GM19035 (cell line): ENCODE measurements around the gene SPOCK2.

ENCODE experiments used
- ATAC-seq: cut with Tn5 transposase; IDR thresholded peaks from one replicate; pipeline ENCODE4 v1.9.1; 2021; ENCODE audit not compliant: unreplicated experiment

The SPOCK2 gene

DNA sequence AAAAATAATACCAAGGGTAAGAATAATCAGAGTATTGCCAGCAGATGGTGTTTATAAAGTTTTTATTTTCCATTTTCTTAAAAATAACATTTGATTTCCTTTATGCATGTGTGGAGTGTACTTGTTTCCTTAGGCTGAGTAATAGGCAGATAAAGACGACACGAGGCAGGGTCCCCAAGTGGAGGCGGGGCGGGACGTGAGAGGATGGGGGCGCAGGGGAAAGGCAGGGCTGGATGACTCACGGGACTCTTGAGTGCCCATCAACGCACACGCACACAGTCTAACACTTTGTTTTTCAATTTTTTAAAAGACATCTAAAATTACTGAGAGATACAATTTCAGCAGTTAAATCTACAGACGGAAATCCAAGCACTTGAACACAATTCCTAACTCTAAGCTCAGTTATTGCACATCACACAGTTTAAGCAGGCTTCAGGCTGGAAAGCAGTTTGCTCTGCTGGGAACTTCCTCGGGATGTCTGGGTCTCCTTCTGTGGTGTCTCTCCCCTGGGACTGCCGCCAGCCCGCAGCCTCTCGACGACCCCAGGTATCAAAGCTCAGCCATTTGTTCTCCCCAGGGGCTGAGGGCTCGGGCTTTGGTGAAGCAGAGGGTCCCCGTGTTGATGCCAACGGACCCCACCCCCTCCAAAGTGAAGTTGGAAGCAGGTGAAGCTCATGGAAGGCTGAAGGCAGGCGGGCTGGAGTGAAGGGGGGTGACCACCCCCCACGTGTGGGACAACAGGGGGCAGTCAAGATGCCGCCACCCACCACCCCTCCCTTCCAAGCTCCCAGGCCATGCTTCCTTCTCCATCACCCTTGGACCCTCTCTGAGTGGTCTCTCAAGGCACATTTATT lies 29.1 kb downstream of the SPOCK2 start:
- ATAC-seq = no peak

DNA sequence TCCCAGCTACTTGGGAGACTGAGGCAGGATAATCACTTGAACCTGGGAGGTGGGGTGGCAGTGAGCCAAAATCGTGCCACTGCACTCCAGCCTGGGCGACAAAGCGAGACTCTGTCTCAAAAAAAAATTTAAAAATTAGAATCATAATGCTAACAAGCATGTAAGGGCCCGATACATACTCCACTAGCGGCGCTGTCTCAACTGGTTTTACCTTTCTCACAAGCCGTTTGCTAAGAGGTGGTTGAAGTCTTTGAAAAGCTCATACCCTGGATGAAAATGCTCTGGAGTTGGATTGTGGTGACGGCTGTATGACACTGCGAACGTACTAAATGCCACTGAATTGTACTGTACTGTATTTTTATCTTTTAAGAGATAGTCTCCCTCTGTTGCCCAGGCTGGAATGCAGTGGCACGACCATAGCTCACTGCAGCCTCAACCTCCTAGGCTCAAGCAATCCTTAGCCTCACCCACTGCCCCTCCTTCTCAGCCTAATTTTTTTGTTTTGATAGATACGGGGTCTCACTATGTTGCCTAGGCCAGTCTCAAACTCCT lies 29.9 kb downstream of the SPOCK2 start:
- no peak for ATAC-seq

DNA sequence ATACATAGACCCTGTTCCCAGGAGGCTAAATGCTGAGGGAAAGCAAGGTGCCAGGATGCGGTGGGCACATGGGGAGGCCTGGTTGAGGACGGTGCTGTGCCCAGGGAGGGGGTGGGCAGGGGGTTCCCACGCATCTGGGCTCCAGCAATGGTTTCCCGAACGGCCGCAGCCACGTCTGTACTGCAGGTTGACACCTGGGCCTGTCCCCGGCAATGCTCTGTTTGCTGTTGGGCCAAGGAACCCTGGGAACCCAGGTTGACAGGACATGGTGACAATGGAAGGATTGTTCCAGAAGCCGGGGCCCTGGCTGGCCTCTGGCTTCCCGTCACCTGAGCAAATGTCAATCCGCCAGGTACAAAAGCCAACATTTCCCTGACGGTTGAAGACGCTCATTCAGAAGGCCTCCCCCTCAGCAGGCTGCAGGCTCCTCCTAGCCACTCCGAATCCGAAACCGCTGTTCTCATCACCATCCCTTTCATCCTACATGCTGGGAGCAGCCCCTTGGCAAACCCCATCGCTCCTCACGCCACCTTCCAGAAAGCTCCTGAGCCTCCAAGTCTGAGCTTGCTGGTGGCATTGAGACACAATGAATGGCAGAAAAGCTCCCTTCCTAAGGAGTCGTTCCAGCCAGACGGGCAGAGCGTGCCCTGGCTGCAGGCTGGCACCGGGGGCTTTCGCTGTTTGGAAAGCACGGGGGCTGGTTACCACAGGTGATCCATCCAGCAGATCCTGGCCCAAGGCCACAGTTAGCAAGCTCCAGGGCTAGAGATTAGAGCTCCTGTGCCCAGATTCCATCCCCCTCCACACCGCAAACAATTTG lies 31.2 kb downstream of the SPOCK2 start:
- ATAC-seq = no peak

DNA sequence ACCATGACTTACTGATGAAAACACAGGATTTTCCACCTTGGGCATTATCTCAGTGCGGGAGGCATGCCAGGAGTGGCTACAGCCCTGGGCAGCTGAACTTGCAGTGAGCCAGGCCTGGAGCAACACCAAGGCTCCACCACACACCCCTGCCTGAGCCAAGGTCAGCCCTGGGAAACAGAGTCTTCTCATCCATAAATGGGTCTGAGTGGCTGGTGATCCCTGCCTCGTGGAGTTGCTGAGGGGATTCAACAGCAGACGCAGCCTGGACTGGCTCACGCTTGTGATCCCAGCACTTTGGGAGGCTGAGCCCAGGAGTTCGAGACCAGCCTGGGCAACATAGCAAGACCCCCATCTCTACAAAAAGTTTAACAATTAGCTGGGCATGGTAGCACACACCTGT lies 32.2 kb downstream of the SPOCK2 start:
- no peak for ATAC-seq

DNA sequence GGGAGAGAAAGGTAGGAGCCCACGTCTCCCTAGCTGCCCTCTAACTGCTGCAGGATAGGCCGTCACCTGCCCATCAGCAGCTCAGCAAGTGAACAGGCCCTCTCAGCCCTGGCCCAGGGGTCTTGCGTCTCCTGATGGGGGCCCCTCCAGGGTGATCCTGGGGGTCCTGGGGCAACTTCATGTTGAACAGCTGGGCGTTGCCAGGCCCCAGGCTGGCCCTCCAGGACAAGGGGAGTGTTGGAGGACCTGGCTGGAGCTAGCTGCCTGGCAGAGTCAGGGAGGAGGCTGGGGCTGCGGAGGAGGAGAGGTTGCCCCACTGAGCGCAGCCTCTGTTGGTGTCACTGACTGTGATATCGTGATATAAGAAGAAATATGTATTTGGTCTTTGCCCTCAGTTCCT lies 34.7 kb downstream of the SPOCK2 start:
- no peak for ATAC-seq

DNA sequence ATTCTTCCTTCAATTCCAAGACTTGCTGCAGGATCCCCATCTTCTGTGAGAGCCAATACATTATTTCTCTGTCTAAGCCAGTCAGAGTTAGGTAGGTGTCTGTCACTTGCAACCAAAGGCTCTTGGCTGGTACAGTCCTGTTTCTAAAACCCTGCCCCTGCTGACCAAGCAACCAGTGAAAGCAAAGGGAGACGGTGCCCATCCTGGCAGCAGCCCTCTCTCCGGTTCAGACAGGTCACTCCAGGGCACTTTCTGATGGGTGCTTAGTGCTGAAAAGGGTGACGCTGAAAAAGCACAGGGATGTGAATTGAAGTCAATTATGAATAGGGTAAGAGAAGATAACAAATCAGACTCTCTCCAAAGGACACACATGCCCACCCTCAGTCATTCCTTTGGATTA lies 37.5 kb downstream of the SPOCK2 start:
- no peak for ATAC-seq

DNA sequence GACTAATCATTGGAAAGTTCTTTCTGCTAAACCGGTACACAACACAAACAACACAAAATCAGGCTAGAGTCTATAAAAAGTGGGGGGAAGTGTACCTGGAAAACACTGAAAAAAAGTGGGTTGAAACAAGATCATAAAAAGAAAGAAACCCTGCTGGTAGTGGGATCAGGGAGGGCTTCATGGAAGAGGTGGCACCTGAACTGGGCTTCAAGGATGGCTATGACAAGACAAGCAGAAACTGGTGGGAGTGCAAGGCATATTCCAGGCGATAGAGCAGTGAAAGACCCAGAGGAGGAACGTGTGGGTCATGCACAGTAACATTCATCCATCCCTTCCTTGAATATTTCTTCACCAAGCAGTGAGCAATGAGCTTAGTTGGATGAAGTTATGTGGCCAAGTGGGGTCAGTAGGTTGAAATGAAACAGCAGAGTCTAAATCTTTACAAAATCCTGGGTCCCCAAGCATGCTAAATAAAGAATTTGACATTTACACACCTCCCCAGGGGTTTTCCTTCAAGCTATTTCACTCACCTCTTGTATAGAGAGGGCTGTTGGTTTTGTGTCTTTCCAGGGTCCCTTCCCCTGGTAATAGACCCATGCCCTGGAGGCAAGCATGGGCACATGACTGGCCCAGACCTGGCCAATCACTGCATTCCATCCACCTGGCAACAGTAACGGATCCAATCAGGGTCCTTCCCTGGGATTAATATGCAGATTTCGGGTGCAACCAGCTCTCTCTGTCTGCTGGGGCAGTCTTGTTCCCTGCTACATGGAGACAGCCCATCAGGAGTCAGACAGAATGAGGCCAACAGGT lies 38.2 kb downstream of the SPOCK2 start:
- no peak for ATAC-seq

DNA sequence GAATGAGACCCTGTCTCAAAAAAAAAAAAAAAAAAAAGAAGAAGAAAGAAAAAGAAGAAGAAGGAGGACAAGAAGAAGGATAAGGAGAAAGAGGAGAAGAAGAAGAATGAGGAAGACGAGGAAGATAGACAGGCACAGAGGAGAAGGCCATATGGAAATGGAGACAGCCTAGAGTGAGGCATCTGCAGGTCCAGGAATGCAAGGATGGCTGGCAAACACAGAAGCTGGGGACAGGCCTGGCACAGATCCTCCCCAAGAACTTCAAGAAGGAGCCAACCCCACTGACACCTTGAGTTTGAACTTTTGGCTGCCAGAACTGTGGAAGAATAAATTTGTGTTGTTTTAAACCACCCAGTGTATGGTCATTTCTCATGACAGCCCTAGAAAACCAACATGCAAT lies 38.9 kb downstream of the SPOCK2 start:
- no peak for ATAC-seq

DNA sequence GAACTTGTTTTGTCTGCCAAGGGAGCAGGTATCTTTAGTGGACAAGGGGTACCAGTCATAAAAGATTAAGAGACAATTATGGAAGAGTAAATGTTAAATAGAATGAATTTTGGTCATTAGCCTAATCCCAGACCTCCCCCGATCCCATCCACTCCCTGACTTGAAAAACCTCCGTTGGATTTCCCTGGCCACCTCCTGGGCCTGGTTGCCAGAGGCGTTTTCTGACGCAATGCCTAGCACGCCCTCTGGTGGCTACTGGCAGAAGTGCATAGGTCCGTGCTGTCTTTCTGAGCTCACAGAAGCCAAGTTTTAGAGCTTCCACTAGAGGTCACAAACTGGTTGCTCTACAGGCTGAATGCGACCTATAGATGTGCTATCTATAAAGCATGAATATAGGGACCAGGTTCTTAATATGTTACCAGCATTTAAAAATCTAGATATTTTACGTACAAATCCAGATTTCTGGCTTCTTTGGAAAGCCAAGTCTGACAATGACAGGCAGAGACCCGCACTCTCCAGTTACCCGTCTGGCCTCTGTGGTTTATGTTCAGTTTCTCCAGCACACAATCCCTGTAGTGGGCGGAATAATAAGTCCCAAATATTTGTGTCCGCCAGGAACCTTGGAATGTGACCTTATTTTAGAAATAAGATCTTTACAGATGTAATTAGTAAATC lies 39.8 kb downstream of the SPOCK2 start:
- peak; percentile 75 for ATAC-seq

DNA sequence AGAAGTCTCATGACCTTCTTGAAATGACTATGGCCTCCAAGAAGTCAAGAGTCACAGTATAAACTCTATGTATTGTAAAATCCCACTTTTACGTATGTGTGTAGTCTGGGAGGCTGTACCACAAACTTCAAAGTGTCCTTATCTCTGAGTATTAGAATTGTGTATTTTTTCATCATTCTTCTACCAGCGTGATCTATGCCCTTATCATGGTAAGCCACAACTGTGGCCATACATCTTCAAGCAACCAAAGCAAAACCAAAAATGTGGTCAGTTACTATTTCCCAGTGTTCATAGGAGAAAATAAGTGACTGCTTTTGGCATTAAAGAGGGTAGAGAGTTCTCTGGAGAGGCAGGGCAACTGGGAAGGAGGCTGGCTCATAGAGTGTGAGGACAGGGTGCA lies 42.8 kb downstream of the SPOCK2 start:
- no peak for ATAC-seq

DNA sequence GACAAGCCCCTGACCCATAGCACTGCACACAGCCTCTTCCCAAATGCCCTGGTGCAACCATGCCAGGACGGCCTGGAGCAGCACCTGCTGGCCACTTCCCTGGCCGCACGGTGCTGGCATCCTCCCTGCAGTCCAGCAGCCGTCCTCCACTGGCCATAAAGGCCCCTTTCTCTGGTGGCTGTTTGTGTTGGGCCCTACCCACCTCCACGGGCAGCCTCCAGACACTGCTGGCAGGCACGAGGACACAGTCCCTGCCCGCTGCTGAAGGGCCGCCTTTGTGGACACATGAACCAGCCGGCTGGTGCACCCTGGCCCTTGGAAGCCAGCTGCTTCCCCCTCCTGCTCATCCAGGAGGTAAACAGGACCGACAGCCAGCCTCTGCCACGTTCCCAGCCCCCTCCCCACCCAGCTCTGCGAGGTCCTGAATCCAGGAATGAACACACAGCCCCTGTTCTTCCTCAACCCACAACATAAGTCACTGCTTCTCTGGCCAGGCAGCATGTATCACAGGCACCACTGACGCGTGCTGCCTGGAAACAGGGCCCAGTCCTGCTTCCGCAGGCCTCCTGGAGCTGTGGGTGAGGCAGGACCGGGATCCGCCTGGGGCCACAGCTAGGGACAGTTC lies 43.8 kb downstream of the SPOCK2 start:
- no peak for ATAC-seq

DNA sequence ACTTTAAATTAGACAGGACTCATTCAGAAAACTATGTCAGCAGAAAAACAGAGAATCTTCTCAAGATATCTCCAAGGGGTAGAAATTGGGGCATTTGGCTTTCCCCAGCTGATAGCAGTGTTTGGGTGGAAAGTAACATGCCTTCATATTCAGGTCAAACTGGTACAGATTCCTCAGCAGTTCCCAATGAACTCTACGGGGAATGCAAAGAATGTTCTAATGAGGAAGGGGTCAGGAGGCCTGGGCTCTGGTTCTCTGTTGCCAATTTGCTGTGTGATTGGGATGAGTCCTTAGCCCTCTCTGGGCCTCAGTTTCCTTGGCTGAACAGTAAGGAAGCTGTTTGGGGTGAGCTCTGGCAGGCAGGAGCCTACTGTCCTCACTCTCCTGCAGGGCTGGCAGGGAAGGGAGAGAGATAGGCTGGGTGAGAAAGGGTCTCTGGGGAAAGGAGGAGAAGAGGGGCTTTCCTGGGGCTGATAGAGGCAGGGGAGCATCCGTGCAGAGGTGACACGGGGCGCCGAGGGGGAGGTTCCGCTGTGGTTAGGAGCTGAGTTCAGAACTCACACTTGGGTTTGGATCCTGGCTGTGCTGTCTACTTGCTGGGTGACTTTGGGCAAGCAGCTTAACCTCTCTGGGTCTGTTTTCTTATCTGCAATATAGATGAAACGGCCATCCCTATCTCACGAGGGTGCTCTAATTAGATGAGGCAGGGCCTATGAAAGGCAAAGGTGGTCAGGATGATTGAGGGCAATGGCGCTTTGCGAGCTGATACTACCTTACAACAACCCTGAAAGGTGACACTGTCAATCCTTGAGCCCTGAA lies 45.1 kb downstream of the SPOCK2 start:
- ATAC-seq = no peak

DNA sequence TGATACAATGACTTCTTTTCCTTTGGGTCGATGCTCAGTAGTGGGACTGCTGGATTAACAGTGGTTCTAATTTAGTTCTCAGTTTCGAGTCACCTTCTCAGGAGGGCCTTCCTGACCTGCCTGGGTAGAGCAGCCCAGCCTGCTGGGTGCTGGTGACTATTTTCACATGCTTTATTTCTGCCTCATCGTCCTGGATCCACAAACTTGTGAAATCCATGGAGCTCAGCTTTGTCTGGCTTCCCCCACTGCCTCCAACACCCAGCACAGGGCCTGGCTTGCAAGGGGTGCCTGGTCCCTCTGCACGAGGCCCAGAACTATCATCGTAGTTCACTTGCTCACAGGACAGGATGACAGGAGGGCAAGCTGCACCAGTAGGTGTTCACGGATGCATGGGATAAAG lies 46.9 kb downstream of the SPOCK2 start:
- no peak for ATAC-seq

DNA sequence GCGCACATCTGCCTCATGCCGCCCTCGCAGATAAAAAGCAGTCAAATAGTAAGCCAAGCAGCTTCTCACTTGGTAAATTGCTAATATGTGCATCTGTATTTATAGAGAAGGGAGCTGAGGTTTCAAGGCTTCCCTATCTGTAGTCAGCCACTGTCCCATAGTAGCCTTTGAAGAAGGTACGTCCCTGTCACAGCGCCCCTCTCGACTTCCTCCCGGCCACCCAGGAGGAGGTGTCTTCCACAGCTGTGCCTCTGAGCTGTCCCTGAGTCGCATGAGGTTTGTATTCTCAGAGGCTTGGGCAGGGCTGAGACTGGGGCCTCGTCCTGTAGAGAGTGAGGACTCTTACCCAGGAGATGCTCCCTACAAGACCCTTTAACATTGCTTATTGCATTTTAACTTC lies 49.0 kb downstream of the SPOCK2 start:
- ATAC-seq = no peak

DNA sequence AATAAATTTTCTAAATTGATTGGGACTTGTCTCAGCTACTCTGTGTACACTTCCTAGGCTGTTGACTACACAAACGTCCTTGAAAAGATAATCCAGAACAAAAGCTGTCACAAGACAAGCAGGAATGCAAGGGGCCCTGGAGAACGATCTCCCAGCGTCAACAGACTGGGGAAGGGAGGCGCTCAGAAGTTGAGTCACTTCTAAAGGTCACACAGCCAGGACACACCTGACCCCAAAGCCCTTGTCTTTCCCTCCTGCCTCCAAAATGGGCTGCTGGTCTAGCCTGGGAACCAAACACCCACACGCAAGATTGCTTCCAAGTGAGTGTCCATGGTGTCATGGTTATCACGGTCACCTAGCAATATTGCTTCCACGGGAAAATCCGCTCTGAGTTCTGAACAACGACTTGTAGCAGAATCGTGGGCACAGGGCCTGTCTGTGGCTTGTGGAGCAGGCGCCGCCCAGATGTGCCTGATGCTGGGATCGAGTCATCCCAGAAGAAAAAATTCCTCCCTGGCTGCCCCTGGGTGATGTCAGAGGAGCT lies 49.8 kb downstream of the SPOCK2 start:
- no peak for ATAC-seq

DNA sequence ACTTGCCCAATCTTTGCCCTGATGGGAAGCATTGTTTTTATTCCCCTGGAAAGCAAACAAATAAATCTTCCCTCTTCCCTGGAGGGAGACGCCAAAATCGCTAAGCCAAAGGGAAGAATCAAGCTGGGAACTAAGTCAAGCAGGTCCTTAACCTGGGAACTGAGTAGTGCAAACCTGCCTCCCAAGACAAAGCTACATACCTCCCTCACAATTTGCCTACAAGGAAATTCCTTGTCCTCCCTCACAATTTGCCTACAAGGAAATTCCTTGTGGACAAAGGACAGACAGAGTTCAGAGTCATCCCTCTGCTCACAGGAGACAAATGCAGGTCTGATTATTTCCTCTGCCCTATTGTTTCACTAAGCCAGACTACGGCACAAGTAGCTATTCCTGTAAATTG lies 50.5 kb downstream of the SPOCK2 start:
- ATAC-seq = no peak

DNA sequence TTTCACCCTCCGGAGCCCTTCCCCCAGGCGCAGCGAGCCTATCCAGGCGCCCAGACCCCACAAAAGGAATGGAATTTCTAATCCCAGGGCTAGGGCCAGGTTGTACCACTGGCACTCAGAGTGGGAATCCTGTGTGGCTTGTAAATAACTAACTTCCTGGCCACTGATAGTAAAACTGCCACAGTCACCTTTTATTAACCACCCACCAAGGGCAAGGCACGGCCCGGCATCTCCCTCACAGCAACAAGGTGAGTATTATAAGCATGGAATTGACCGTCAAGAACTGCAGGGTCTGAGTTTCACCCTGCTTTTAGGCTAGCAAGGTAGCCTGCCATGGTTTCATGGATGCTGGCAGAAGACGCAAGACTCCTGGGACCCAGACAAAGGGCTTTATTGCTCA lies 51.1 kb downstream of the SPOCK2 start:
- no peak for ATAC-seq

DNA sequence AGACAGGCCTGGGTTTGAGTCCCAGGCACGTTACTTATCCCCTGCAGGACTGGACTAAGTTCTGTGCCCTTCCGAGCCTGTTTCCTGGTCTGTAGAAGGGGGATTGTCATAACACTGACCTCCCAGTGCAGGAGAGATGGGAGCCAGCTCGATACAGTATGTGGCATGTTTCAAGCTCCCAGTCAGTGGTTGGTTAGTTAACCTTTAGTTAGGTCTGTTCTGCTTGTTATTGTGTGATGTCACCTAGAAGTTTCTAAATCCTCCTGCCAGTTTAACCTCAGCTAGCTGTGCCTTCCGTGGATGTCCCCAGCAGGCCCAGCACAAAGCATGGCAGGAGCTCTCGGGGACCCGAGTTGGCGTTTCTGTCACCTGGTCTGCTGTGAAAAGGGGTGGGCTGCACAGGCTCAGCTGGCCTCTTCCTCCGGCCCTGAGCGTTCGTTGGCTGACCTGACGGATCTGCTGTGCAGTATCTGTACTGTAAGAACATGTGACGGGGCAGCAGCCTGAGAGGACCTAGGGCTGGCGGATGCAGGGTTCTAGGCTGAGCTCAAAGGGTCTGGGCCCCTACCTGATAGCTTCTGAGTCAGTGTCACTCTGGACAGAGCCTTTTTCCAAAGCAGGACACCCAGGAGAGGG lies 53.0 kb downstream of the SPOCK2 start:
- no peak for ATAC-seq

DNA sequence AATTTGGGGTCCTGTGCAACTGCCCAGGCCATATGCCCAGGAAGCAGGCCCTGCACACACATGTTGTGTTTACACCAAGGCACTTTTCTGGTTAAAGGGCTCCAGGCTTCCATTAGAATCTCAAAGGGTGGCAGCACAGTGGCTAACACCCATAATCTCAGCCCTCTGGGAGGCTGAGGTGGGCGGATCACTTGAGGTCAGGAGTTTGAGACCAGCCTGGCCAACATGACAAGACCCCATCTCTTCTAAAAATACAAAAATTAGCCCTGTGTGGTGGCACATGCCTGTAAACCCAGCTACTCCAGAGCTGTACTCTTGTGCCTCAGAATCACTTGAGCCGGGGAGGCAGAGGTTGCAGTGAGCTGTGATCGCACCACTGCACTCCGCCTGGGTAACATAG lies 53.6 kb downstream of the SPOCK2 start:
- no peak for ATAC-seq
